ENCODE measurements around the gene PRKD3.
"Not testable (repeated sequence)": the region's sequence is repeated elsewhere in the genome, so short reads cannot be mapped to it uniquely, and the experiment has no call there.

PRKD3 gene

GRCh38 chr2:37316181-37316580, 8.5 kb downstream of the PRKD3 start:
- DNase-seq (ENCODE audit: low spot score): no peak

DNA sequence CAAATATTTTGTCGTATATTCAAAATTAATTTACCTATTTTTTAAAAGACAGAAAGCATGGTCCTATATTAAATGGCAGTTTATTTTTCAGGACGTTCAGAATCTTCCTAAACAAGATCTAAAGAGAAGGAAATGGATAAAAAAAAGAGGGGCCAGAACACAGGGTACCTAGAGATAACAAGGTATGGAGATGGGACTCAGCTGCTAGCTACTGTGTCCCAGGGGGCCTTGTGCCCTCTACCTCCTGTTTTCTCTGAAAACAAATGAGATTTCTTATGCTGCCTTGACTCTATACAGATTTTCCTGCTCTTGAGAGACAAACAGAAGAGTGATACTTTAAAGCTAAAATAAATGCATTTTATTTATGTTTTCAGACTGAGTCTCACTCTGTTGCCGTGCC, 9.3 kb downstream of the PRKD3 start:
- DNase-seq (ENCODE audit: low spot score): no peak

- no peak for DNase-seq (ENCODE audit: low spot score)
Measured at GRCh38 chr2:37307500-37307899, 17.1 kb downstream of the PRKD3 start.

- DNase-seq (ENCODE audit: low spot score): no peak
Measured at GRCh38 chr2:37306024-37306423, 18.6 kb downstream of the PRKD3 start.

DNA sequence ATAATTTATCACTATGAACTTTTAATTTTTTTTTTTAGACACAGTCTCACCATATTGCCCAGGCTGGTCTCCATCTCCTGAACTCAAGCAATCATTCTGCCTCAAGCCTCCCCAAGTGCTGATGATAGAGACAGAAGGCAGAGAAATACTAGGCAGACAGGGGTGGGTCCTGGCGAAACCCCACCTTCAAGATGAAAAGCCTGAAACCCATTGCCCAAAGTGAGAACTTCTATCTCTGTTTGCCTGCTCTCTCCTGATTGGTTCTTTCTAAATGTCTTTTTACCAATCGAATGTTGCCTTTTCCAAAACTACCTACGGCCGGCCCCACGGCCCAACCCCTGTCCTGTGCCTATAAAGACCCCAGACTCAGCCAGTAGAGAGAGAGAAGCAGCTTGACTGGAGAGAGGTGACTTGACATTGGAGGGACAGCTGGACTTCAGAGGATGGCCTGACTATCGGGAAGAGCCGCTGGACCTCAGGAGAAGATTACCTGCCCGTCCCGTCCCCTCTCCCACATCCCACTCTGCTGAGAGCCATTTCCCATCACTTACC, 21.9 kb downstream of the PRKD3 start:
- no peak for DNase-seq (ENCODE audit: low spot score)

DNA sequence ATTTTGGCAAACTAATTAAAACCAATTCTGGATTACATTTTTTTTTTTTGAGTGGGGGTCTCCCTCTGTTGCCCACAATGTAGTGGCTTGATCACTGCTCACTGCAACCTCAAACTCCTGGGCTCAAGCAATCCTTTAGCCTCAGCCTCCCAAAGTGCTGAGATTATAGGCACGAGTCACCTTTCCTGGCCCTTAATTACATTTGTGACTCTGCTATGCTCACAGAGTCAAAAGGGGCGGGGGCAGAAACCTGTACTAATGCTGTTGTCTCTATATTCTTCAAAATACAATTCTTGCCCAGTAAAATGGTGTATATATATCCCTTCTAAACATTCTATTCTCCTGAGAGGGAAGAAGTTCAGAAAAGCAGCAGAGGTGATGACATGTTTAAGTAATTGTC, 23.2 kb downstream of the PRKD3 start:
- DNase-seq (ENCODE audit: low spot score): no peak

- no peak for DNase-seq (ENCODE audit: low spot score)
Measured at GRCh38 chr2:37300578-37300977, 24.1 kb downstream of the PRKD3 start.

DNA sequence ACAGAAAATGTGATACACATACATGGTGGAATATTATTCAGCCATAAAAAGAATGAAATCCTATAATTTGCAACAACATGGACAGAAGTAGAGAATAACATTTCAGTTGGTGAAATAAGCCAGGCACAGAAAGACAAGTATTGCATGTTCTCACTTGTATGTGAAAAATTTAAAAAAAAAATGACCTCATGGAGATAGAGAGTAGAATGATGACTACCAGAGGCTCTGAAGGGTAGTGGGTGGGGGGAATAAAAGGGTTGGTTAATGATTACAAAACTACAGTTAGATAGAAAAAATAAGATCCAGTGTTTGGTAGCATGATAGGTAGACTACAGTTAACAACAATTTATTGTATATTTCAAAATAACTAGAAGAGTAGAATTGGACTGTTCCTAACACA, 24.5 kb downstream of the PRKD3 start:
- no peak for DNase-seq (ENCODE audit: low spot score)

- DNase-seq (ENCODE audit: low spot score): no peak
Measured at GRCh38 chr2:37297632-37298031, 27.0 kb downstream of the PRKD3 start.

DNA sequence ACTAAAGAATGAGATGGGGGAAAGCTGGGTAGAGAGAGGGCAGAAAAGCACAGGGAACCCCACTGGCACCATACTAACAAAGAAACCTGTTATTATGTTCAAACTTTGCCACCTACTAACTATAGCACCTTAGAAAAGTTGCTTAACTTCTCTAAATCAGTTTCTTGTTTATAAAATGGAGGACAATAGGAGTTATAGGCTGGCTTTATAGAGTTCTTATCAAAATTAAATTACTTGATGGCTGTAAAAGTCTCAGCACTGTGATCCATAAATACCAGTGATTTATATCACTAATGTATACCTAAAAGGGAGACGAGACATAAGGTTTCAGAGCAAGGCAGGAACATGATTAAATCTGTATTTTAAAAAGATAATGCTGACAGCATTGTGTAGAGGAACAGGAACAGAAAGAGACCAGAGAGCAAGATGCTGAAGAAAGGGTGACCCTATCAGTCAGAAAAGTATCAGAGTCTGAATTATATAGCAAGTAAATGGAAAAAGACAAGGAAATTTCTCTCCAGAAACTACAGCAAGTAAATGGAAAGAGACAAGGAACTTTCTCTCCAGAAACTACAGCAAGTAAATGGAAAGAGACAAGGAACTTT, 29.1 kb downstream of the PRKD3 start:
- DNase-seq (ENCODE audit: low spot score): no peak

- not testable (repeated sequence) for DNase-seq (ENCODE audit: low spot score)
Measured at GRCh38 chr2:37294858-37295257, 29.8 kb downstream of the PRKD3 start.

DNA sequence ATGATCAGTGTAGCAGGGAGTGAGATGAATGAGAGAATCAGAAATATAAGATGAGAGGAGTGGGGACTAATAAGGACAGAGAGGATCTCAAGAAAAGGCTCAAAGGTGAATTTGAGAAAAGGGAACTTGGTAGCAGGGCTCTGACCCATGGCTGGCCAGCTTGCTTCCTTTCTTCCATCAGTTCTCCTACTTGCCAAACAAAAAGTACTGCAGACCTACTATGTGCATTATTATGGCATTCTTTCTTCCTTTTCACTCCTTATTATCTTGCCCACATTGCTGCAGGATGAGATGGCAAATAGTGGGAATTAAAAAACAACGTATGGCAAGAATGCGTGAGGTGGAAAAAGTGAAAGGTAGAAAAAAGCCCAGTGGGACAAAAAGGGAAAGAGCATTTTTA, 33.0 kb downstream of the PRKD3 start:
- DNase-seq (ENCODE audit: low spot score): no peak

DNA sequence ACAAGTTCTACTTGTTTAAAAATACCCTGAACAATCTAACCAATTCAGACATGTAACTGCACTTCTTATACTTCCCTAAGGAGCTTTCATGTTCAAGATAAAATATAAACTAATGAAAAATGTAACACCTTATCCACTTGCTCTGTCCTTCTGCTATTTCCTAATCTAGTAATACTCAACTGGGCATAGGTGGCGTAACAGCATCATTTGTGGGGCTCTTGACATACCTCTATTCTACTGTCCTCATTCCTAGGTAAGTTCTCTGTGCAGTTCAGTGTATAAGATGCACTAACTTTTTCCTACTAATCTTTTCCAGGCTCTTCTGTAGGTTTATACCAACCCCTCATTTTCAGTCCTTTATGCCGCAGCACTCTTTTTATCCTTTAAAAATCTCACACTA, 36.7 kb downstream of the PRKD3 start:
- no peak for DNase-seq (ENCODE audit: low spot score)

DNA sequence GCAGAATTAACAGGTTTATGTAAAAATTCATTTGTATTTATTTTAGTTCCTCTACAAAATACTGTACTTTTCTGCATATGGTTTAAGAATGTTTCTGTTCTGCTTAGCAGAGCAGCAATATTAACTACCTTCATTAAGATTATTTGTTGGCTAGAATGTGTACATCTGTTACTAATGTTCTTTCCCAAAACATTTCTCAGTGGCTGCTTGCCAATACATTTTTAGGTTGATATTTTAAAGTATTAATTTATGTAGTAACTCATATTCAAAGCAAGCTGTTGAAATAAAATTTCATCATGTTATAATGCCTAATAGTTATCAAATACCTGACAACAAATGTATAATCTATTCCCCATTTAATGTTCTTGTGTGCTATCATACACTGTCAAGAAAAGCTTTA, 40.3 kb downstream of the PRKD3 start:
- DNase-seq (ENCODE audit: low spot score): no peak

DNA sequence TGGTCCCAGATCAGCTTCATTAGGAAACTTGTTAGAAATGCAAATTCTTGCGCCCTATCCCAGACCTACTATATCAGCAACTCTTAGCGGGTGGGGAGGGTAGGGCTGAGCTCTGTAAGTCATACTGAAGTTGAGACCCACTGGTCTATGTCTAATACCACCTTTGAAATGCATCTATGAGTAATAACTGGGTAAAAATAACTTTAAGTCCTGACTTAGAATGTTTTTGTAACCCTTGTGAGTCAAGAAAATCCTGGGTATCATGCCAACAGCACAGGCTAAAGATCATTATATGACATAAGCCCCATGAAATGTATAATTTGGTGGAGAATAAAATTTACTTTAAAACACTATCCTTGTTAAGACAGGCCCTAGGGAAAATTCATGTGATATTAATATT, 41.4 kb downstream of the PRKD3 start:
- DNase-seq (ENCODE audit: low spot score): no peak

DNA sequence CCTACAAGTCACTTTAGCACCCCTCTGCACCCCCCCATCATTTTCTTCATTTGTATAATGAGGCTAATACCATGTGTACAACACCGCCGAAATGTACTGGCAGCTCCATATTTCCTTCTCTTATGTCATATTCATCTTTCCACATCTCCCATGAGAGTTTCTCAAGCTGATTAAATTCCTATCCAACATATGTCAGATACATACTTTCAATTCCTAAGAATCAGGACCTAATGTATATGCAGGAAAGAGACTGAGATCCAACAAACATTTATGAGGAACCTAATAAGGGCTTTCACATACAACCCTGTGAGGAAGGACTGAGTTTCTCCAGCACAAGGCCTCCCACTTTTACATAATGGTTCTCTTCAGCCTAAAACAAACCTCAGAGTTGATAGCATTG, 41.9 kb downstream of the PRKD3 start:
- no peak for DNase-seq (ENCODE audit: low spot score)

DNA sequence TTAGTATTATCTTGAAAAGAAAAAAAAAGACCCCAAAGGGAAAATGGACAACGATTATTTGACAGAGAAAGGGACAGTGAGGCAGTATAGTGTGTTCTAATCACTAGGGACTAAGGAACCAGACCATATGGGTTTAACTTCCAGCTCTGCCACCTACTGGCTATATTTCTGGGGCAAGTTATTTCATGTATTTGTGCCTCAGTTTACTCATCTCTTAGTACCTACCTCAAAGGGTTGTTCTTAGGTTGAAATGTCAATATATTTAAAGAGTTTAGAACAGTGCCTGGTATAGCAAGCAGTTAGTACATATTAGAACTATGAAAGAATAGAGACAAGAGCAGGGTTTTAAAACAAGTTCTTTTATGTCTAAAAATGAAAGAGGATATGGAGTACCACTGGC, 42.7 kb downstream of the PRKD3 start:
- DNase-seq (ENCODE audit: low spot score): no peak

DNA sequence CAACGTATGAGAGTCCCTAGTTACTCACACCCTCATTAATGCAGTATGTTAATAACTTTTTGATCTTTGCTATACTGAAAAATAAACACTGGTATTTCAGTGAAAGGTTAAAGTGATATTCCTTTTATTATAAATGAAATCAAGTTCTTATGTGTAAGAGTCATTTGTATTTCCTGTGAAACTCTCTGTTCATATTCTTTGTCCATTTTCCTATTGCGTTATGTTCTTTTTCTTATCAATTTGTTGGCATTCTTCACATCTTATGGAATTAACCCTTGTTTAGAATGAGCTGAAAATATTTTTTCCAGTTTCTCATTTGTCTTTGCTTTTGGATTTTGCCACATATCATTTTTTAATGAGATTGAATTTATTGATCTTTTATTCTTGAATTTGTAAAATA, 48.3 kb downstream of the PRKD3 start:
- no peak for DNase-seq (ENCODE audit: low spot score)

All from LoVo (cell line).